Subcutaneous adipose tissue (tissue), 4 donors: ENCODE measurements around the gene TWIST2. TPM values are rescaled to one million over a fixed set of nuclear protein-coding genes. Genes with fewer than 3 reads are reported as not detected.

Experiments used
- total RNA-seq, 4 donors: library from RNA; depleted of rRNA; stranded (reverse); fragments of >200 nt; gene quantifications; one replicate each; pipeline ENCODE4 v1.1.0, GENCODE V29; 2016
- TF ChIP-seq, protein P1 (sequence below): fragments of 450-650 bp; IDR thresholded peaks from one replicate; pipeline ENCODE4 v1.5.1; 2016; ENCODE audit warnings: low read depth, mild to moderate bottlenecking, control low read depth, antibody characterized with exemption, moderate library complexity

TWIST2 gene
- total RNA-seq, 4 donors from 2014 or later, result 90.8 to 282 (median 125) TPM

GRCh38 chr2:238887616-238888015 is 39.7 kb downstream of the TWIST2 start:
- TF ChIP-seq, protein P1, sequence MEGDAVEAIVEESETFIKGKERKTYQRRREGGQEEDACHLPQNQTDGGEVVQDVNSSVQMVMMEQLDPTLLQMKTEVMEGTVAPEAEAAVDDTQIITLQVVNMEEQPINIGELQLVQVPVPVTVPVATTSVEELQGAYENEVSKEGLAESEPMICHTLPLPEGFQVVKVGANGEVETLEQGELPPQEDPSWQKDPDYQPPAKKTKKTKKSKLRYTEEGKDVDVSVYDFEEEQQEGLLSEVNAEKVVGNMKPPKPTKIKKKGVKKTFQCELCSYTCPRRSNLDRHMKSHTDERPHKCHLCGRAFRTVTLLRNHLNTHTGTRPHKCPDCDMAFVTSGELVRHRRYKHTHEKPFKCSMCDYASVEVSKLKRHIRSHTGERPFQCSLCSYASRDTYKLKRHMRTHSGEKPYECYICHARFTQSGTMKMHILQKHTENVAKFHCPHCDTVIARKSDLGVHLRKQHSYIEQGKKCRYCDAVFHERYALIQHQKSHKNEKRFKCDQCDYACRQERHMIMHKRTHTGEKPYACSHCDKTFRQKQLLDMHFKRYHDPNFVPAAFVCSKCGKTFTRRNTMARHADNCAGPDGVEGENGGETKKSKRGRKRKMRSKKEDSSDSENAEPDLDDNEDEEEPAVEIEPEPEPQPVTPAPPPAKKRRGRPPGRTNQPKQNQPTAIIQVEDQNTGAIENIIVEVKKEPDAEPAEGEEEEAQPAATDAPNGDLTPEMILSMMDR, result no peak

GRCh38 chr2:238888781-238889180 is 40.9 kb downstream of the TWIST2 start:
- TF ChIP-seq, protein P1, result no peak

- TF ChIP-seq, protein P1, result no peak
These were observed 42.2 kb downstream of the TWIST2 start for GRCh38 chr2:238890131-238890530.

DNA sequence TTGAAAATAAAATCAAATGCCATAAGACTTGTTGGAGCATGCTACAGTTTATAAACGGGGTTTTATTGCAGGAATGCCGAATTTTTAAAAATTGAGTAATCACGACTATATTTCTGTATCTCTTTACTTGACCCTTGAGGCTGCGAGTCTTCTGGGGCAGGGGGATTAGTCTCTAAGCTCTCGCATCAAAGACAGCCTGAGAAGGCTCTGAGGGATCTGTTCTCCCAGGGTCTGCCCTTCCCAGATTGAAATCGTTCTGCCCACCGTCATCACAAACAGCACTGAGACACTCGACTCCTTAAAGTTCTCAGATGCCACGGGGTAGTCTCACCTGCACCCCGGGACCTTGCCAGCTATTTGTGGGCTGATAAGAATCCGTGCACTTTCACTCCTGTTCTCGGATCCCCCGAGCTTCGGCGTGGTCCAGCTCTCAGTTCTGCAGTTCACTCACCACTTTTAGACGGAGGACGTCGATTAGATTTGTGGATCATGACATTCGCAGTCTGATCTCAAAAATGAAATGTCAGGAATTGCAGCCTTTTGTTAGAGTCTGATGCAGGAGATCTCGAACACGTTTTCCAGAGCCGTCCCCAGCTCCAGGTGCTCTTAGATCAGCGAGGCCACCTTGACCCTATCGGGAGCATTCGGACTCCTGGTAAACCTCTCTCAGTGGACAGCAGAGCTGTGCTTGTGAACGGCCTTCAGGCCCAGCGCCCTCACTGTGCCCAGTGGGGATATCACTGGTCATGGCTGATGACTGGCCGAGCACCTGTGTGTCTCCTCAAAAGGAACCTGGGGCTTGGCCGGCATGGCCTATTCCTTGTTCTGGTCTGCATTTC is 43.0 kb downstream of the TWIST2 start:
- TF ChIP-seq, protein P1, result no peak

GRCh38 chr2:238891457-238892203 is 43.7 kb downstream of the TWIST2 start:
- TF ChIP-seq, protein P1, result no peak

DNA sequence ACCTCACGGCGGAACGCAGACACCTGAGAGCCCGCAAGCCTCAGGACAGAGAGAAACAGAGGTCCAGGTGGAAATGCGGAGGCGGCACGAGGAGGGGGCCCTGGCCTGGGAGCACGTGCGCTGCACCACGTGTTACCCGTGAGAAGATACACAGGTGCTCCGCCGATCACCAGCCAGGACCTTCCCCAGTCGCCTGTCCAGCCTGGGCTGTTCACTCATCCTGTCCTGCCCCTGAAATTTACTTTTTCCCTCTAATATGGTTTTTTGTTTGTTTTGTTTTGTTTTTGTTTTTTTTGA is 44.3 kb downstream of the TWIST2 start:
- TF ChIP-seq, protein P1, result no peak

DNA sequence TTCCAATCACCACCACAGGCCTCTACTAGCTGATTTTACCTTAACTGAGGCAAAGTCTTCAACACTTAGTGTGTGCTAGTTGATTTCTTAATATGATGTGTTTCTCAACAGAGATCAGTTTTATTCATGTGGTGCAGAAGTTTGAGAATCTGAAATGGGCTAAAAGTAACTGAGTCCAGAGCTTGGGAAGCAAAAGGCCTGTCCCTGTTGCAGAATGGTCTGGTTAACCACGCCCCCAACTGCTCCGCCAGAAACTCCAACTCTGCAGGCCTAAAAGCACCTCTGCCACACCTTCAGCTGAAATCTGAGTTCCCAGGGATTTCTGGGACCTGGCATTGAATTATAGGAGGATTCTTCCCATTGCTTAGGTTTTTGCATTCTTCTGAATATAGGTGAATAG is 44.9 kb downstream of the TWIST2 start:
- TF ChIP-seq, protein P1, result no peak
